Activated T-helper 17 cell treated with anti-CD3 and anti-CD28 coated beads, Interleukin-2, amount 50 U/mL, for 72 hours (primary cell): ENCODE measurements around the gene PORCN. TPM values are rescaled to one million over a fixed set of nuclear protein-coding genes. Genes with fewer than 3 reads are reported as not detected.

Experiments used
- ATAC-seq: fragments of 150-1000 bp; cut with Tn5 transposase; replicated peaks from 2 replicates; pipeline ENCODE4 v1.10.0; 2021; ENCODE audit warnings: mild to moderate bottlenecking, moderate library complexity
- H3K27ac Mint-ChIP-seq: one replicate; pipeline ENCODE4 v1.8.0; 2022; ENCODE audit warnings: mixed read lengths
- H3K27me3 Mint-ChIP-seq: one replicate; pipeline ENCODE4 v1.8.0; 2022; ENCODE audit warnings: mixed read lengths
- H3K36me3 Mint-ChIP-seq: one replicate; pipeline ENCODE4 v1.8.0; 2022; ENCODE audit warnings: low read depth, mild to moderate bottlenecking, mixed read lengths
- H3K4me1 Mint-ChIP-seq: one replicate; pipeline ENCODE4 v1.8.0; 2022; ENCODE audit warnings: mixed read lengths
- H3K4me3 Mint-ChIP-seq: one replicate; pipeline ENCODE4 v1.8.0; 2022; ENCODE audit warnings: mild to moderate bottlenecking, mixed read lengths
- H3K9me3 Mint-ChIP-seq: one replicate; pipeline ENCODE4 v1.8.0; 2022; ENCODE audit warnings: mixed read lengths
- total RNA-seq, 2 donors: library from RNA; stranded (reverse); gene quantifications; one replicate each; pipeline ENCODE4 v1.2.3, GENCODE V29; 2022

The PORCN gene
- total RNA-seq: 1 to 10 TPM; 8.9 to 9.4 TPM

DNA sequence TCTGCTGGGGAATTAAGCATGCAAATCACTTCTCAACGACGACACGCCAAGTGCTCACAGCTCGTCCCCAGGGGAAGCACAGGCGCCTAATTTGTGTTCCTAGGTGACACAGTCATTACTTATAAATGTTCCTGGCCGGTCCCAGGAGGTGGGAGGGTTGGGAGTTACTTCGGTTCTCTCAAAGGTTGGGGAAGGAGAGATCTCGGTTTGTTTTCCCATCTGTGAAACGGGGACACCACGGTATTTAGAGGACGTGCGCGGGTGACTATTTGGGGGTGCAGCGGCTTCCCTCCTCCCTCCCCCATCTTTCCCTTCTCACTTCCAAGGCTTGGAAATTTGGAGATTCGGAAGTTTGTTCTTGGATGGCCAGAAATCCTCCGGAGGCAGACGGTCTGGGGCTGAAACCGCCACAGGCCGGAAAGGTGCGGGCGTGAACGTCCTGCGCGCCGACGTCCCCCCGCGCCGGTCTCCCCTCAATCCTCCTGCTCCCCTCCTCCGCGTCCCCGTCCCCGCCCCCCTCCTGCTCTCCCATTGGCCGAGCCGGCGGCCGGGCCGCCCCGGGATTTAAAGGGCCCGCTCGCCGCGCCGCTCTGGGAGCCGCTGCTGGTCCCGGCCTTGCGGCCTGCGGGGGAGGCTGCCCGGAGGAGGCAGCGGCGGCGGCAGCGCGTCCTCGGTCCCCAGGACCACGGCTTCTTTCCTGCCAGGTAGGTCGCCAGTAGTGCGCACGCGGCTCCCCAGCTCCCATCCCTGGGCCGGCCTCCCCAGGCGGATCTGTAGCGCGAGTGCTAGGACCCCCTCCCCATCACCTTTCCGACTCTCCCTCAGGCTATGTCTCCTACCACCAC lies at the start of gene PORCN:
TSS of gene PORCN (plus strand) at position 593 of the 845 bp plus-strand sequence. CDS start 829 bp downstream, outside the sequence.
- peak within 1 kb of the TSS; percentile 94 for H3K27ac Mint-ChIP-seq
- ATAC-seq: peak; percentile 97

DNA sequence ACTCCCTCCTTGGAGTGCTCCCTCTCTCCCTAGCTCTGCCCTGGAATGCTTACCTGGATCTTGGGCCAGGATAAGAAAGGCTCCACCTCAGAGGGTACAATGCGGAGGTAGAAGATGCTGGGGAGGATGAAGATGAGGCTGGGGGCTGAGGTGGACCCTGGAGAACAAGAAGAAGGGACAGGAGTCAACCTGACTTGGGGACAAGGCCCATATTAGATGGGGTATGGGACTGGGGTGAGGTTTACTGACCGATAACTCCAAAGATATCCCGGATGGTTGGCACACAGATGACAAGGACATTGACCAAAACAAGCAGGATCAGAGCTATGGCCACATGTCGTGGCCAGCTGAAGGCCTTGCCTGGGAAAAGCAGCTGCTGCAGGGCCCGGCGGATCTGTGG lies 49.3 kb upstream of the PORCN start:
- Mint-ChIP-seq H3K27ac (peak overlapping the region; percentile 48), H3K4me1 (peaks cover 5% of the 10 kb centered on the region), H3K9me3 (no peaks in the 10 kb centered on the region), H3K4me3 (no peak overlapping the region), H3K36me3 (peaks cover 57% of the 10 kb centered on the region), H3K27me3 (no peaks in the 10 kb centered on the region)
- ATAC-seq: no peak

More for the DNA sequence above, at the start of gene PORCN:
- no peaks in the 10 kb centered on the region for H3K27me3 Mint-ChIP-seq
- H3K36me3 Mint-ChIP-seq: no peaks in the 10 kb centered on the region
- H3K4me3 Mint-ChIP-seq: peak within 1 kb of the TSS; percentile 90
- H3K4me1 Mint-ChIP-seq: peaks cover 10% of the 10 kb centered on the region
- H3K9me3 Mint-ChIP-seq: no peaks in the 10 kb centered on the region

DNA sequence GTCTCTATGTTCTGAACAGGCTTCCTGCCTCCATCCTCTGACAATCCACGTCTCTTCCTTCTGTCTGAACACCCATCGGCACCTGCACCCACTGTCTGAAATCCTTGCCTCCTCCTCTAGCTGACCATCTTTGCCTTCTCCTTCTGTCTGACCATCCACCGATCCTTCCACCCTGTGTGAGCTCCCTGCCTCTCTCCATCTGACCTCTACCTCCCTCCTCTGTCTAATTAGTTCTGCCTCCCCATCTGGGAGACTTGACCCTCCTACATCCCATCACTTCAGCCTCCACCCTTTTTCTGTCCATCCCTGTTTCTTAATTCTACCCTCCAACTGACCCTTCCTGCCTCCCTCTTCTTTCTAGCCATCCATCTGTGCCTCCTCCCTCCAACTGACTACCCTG lies 48.8 kb upstream of the PORCN start:
- peaks cover 62% of the 10 kb centered on the region for H3K36me3 Mint-ChIP-seq
- no peak overlapping the region for H3K4me3 Mint-ChIP-seq
- ATAC-seq: no peak
- peak overlapping the region; percentile 48 for H3K27ac Mint-ChIP-seq
- no peaks in the 10 kb centered on the region for H3K27me3 Mint-ChIP-seq
- peaks cover 6% of the 10 kb centered on the region for H3K4me1 Mint-ChIP-seq
- H3K9me3 Mint-ChIP-seq: no peaks in the 10 kb centered on the region

DNA sequence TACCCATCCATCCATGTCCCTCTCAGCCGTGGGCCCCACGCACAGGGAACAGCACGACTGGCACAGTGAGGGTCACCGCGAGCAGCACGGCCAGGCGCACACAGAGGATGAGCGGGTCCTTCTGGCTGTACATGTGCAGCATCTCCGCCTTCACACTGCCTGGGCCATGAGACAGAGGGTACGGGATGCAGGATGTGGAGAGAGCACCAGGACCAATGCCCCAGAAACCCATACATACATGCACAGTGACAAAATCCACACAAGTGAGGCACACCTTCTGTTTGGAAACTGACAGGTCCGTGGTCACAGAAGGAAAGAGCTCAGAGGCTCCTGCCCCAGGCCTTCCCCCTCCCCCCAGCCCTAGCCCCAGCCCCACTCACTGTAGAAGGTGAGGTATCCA lies 48.2 kb upstream of the PORCN start:
- H3K27me3 Mint-ChIP-seq: no peaks in the 10 kb centered on the region
- peaks cover 12% of the 10 kb centered on the region for H3K4me1 Mint-ChIP-seq
- peak overlapping the region; percentile 48 for H3K27ac Mint-ChIP-seq
- no peak overlapping the region for H3K4me3 Mint-ChIP-seq
- ATAC-seq: no peak
- peaks cover 68% of the 10 kb centered on the region for H3K36me3 Mint-ChIP-seq
- H3K9me3 Mint-ChIP-seq: no peaks in the 10 kb centered on the region

DNA sequence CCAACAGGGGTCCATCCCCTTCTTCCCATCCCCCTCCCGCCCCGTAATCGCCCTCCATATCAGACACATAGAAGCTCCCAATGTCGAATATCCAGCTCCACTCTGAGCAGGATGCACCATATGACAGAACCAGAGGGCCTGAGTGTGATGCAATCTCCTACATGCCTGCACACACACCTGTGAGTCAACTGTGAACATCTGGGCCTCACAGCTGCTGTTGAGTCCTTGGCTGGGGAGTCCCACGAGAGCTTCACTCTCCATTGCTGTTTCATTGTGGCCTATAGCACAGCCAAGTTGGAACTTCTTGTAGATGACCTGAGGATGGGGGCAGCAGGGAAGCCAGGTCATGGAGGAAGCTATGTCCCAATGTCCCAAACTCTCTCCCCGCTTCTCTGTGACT lies 47.0 kb upstream of the PORCN start:
- Mint-ChIP-seq H3K27me3 (no peaks in the 10 kb centered on the region), H3K9me3 (no peaks in the 10 kb centered on the region), H3K36me3 (peaks cover 80% of the 10 kb centered on the region), H3K4me3 (no peak overlapping the region), H3K27ac (no peak overlapping the region), H3K4me1 (peaks cover 14% of the 10 kb centered on the region)
- peak; percentile 39 for ATAC-seq

DNA sequence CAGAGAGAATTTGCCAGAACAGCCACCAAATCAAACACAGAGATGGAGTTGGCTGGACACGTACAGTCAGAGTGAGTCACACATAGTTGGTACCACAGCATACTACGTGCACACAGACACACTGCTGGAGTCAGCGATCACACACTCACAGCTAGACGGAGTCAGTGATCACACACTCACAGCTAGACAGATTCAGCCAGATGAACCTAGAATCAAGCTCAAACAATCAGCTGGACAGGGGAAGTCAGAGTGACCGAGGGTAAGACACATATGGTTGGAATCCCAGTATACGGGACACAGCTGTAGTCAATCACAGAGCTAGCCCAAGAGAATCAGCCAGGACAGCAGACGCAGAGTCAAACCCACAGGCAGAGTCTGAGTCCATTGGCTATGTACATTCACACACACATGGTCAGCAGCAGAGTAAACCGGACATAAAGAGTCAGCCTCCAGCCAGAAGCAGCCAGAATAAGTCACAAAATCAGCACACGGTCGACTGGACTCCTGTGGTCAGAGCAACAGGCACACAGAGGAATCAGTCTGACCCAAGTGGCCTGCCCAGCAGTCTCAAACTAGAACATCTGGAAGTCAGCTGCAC lies 43.4 kb upstream of the PORCN start:
- peak overlapping the region; percentile 85 for H3K27ac Mint-ChIP-seq

DNA sequence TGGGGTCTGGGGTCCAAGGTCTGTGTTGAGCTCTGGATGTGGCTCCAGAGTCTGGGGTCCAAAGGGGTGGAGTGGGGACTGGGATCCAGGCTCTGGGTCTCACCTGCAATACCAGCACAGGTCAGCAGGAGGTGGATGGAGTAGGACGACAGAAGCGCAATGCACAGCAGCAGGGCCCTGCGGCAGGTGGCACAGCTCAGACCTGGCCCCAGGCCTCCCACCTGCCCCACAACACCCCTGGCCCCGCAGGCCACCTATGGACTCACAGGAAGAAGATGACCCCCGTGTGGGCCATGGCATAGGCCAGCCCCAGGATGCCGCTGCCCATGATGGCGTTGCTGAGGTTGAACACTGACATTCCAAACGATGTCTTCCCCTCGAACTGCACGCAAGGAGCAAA lies 42.1 kb upstream of the PORCN start:
- Mint-ChIP-seq H3K27ac (peak overlapping the region; percentile 97), H3K27me3 (no peaks in the 10 kb centered on the region), H3K4me3 (peak overlapping the region; percentile 98), H3K9me3 (no peaks in the 10 kb centered on the region), H3K4me1 (peaks cover 22% of the 10 kb centered on the region), H3K36me3 (peaks cover 74% of the 10 kb centered on the region)
- peak; percentile 25 for ATAC-seq

More for the DNA sequence above, 43.4 kb upstream of the PORCN start:
- H3K36me3 Mint-ChIP-seq: peaks cover 87% of the 10 kb centered on the region
- peak; percentile 77 for ATAC-seq
- H3K9me3 Mint-ChIP-seq: no peaks in the 10 kb centered on the region
- peaks cover 22% of the 10 kb centered on the region for H3K4me1 Mint-ChIP-seq
- peak overlapping the region; percentile 98 for H3K4me3 Mint-ChIP-seq
- H3K27me3 Mint-ChIP-seq: no peaks in the 10 kb centered on the region

DNA sequence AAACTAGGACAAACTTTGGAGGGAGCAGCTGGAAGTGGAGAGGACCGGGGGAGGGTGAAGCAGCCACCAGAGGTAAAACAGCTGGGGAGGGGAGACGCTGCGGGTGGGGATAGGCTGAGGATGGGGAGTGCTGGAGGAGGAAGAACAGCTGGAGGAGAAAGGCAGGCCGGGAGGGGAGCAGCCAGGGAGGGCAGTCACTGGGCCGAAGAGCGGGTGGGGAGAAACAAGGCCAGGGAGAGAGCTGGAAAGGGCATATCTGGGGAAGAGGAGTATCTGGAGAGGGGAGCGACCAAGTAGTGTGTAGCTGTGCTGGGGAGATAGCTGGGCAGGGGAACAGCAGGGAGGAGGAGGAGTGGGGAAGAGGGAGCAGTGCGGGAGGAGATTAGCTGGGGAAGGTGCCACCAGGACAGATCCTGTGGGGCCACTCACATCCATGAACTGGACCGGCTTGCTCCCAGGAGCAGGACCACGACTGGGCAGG lies 41.5 kb upstream of the PORCN start:
- Mint-ChIP-seq H3K4me1 (peaks cover 22% of the 10 kb centered on the region), H3K27ac (peak overlapping the region; percentile 97), H3K9me3 (no peaks in the 10 kb centered on the region), H3K4me3 (peak overlapping the region; percentile 98), H3K36me3 (peaks cover 68% of the 10 kb centered on the region), H3K27me3 (no peaks in the 10 kb centered on the region)
- ATAC-seq: no peak

DNA sequence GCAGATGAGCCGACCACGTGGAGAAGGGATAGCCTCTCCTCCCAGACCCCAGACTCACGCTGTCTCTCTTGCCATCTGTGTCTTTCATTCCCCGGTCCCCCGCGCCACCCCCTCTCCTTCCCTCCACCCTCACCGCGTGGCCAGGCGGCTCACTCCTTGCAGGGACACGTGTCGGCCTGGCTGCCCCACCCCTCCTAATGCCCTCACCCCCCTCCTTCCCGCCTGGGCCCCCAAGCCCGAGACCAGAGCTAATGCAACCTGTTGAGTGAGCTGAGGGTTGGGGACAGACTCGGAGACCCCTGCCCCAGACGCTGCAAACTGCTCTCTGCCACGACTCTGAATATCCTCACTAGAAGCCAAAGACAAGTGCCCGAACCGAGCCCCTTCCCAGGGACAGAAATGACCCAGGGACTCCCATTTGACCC lies 40.5 kb upstream of the PORCN start:
- H3K27me3 Mint-ChIP-seq: no peaks in the 10 kb centered on the region
- ATAC-seq: peak; percentile 61
- no peaks in the 10 kb centered on the region for H3K9me3 Mint-ChIP-seq
- H3K4me3 Mint-ChIP-seq: peak overlapping the region; percentile 98
- peak overlapping the region; percentile 97 for H3K27ac Mint-ChIP-seq
- H3K36me3 Mint-ChIP-seq: peaks cover 59% of the 10 kb centered on the region
- H3K4me1 Mint-ChIP-seq: peaks cover 22% of the 10 kb centered on the region

DNA sequence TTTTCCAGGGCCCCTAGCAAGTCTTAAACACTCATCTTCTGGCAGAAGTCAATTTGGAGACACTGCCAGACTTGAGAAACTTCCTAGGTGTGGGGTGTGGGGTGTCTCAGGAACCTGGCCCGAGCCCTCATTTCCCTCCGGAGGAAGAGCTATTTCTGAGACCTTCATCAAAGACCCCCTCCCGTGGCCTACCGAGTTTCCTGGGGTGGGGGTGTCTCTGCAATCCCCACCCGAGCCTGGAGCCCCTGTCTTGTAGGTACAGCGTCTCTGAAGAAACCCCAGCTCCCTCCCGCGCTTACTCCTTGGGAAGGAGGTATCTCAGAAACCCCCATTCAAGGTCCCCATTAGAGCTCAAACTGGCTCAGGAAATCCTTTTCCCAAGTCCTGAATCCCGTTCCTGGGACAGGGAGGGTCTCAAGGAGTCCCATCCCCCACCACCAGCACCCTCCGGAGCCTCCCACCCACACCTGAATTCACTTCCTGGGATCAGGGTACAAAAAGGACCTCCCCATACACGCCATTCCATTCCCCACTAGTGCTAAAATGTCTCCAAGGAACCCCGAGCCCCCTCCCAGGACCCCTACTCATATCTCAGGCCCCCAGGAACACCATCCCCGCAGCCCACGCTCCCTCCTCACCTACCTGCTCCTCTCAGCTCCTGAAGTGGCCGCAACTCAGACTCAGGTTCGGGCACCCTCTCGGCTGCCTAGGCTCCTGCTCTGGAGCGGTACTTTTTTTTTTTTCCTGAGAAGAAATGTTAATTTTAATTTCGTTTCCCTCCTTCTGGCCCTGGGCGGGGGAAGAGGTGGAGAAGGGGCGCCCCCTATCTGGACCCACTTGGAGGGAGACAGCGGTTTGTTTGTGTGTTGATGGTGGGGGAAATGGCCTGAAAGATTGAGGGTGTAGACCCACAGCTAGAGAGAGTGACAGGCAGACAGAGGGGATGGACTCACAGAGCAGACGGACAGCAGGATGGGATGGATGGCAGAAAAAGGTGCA lies 39.8 kb upstream of the PORCN start:
- peak; percentile 42 for ATAC-seq
- Mint-ChIP-seq H3K36me3 (peaks cover 52% of the 10 kb centered on the region), H3K27me3 (no peaks in the 10 kb centered on the region), H3K9me3 (no peaks in the 10 kb centered on the region), H3K4me3 (peak overlapping the region; percentile 98), H3K27ac (peak overlapping the region; percentile 97), H3K4me1 (peaks cover 20% of the 10 kb centered on the region)

DNA sequence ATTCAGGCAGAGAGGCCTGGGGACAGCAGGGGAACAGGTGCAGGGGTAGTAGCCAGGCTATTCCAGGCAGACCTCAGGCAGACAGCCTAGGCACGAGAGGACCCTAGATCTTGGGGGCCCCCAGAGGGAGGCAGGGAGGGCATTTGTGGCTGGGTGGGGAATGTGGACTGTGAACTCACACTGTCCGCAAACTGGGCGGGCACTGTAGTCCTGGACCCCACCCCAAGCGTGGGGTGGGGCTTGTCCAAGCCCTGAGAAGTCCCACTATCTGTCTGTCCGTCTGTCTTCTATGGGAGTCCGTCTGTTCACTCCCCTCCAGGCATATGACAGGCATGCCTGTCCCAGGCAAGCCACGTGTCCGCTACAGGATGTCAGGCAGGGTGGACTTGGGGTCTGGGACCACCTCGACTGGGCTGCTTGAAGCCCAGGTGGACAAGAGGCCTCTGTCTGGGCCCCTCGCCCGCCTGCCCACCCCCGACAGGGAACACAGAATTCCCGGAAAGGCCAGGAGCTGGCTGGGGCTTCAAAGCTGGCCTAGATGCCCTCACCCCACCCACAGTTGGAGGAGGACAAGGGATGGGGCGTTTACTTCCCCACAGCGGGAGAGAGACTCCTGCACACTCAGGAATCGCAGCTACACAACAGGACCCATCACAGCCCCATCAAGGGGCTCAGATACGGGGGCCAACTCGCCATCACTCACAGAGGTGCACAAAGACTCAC lies 38.5 kb upstream of the PORCN start, which contains the start of gene SLC38A5:
TSS of gene SLC38A5 (minus strand) at position 151 of the 723 bp plus-strand sequence. CDS start 2,336 bp downstream, outside the sequence.
- Mint-ChIP-seq H3K9me3 (no peaks in the 10 kb centered on the region), H3K4me1 (peaks cover 13% of the 10 kb centered on the region), H3K27ac (peak within 1 kb of the TSS; percentile 97), H3K27me3 (no peaks in the 10 kb centered on the region), H3K36me3 (peaks cover 40% of the 10 kb centered on the region), H3K4me3 (peak within 1 kb of the TSS; percentile 98)
- no peak for ATAC-seq

DNA sequence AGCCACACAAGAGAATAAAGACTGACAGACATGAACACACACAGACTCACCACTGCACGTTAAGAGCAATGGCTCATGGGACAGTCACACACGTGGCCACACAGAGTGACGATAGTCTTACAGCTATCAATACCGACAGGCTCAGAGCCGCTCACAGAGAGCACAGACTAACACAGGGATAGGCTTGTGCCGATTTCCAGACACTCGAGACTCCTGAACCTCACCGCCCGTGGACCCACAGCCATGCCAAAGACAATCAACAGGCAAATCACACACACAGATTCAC lies 38.0 kb upstream of the PORCN start:
- ATAC-seq: no peak
- H3K4me1 Mint-ChIP-seq: peaks cover 8% of the 10 kb centered on the region
- no peak overlapping the region for H3K4me3 Mint-ChIP-seq
- H3K27ac Mint-ChIP-seq: no peak overlapping the region
- no peaks in the 10 kb centered on the region for H3K27me3 Mint-ChIP-seq
- H3K36me3 Mint-ChIP-seq: peaks cover 37% of the 10 kb centered on the region
- no peaks in the 10 kb centered on the region for H3K9me3 Mint-ChIP-seq

DNA sequence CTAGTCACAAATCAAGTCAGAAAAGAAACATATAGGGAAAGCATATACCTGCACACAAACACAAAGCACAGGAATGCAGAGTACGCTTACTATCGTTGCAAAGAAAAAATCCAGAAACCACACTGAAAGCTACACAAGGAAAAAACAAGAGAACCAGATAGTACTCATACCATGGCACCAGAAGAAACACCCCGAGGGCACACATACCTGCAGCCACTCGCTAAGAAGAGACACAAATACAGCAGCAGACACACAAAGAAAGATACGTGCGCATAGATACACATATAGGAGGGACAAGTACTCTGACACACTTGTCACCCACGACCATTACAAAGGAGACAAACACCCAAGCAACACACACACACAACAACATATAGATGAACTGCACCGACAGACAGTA lies 37.3 kb upstream of the PORCN start:
- peaks cover 7% of the 10 kb centered on the region for H3K4me1 Mint-ChIP-seq
- H3K27ac Mint-ChIP-seq: no peak overlapping the region
- H3K27me3 Mint-ChIP-seq: no peaks in the 10 kb centered on the region
- H3K36me3 Mint-ChIP-seq: peaks cover 37% of the 10 kb centered on the region
- H3K4me3 Mint-ChIP-seq: no peak overlapping the region
- H3K9me3 Mint-ChIP-seq: no peaks in the 10 kb centered on the region
- no peak for ATAC-seq
